ENCODE data around the gene HECW1.
A peak's percentile ranks its signal among the peaks of the same experiment; 100 is the strongest.
"Not testable (repeated sequence)": the region's sequence is repeated elsewhere in the genome, so short reads cannot be mapped to it uniquely, and the experiment has no call there.

The HECW1 gene

GRCh38 chr7:43302773-43303460 lies 190.5 kb downstream of the HECW1 start:
- no peak for DNase-seq

- peak in 2 of 51 donors; percentile 57 to 78 for DNase-seq
These were observed 191.3 kb downstream of the HECW1 start for GRCh38 chr7:43303740-43304241.

- DNase-seq = no peak
These were observed 194.0 kb downstream of the HECW1 start for GRCh38 chr7:43306404-43306803.

GRCh38 chr7:43307522-43307921 lies 195.1 kb downstream of the HECW1 start:
- no peak for DNase-seq

- DNase-seq = no peak
These were observed 196.7 kb downstream of the HECW1 start for GRCh38 chr7:43308913-43309705.

GRCh38 chr7:43309706-43310022 lies 197.2 kb downstream of the HECW1 start:
- DNase-seq = no peak

GRCh38 chr7:43311052-43311451 lies 198.6 kb downstream of the HECW1 start:
- DNase-seq = no peak

GRCh38 chr7:43311694-43312093 lies 199.2 kb downstream of the HECW1 start:
- no peak for DNase-seq

GRCh38 chr7:43313628-43314378 lies 201.4 kb downstream of the HECW1 start:
- no peak for DNase-seq

GRCh38 chr7:43314379-43315158 lies 202.1 kb downstream of the HECW1 start:
- DNase-seq = no peak

- DNase-seq = no peak
These were observed 204.6 kb downstream of the HECW1 start for GRCh38 chr7:43317075-43317474.

GRCh38 chr7:43318188-43318770 lies 205.8 kb downstream of the HECW1 start:
- DNase-seq = peak in 1 of 51 donors; percentile 22

- no peak for DNase-seq
These were observed 213.1 kb downstream of the HECW1 start for GRCh38 chr7:43325595-43325994.

- no peak for DNase-seq
These were observed 215.9 kb downstream of the HECW1 start for GRCh38 chr7:43328336-43328735.

GRCh38 chr7:43328785-43329380 lies 216.4 kb downstream of the HECW1 start:
- no peak for DNase-seq

GRCh38 chr7:43332193-43332796 lies 219.8 kb downstream of the HECW1 start:
- DNase-seq = no peak

GRCh38 chr7:43337191-43337590 lies 224.7 kb downstream of the HECW1 start:
- DNase-seq = no peak

- DNase-seq = no peak
These were observed 225.4 kb downstream of the HECW1 start for GRCh38 chr7:43337811-43338210.

GRCh38 chr7:43341132-43341531 lies 228.7 kb downstream of the HECW1 start:
- DNase-seq = no peak

GRCh38 chr7:43343417-43343816 lies 231.0 kb downstream of the HECW1 start:
- not testable (repeated sequence) for DNase-seq

Data from hypothalamus (tissue), 51 donors.